Right ventricle myocardium inferior (tissue), 1 donor: ENCODE data around the gene HNRNPL. TPM values are rescaled to one million over a fixed set of nuclear protein-coding genes. Genes with fewer than 3 reads are reported as not detected.

Experiments
- ATAC-seq: fragments of 200-7000 bp; cut with Tn5 transposase; one replicate; pipeline ENCODE4 v1.9.1; 2020; ENCODE audit warnings: mild to moderate bottlenecking, moderate library complexity
- DNase-seq: peaks from one replicate; pipeline ENCODE4 v3.0.0; 2021; ENCODE audit errors: missing footprints
- intact Hi-C: fragments of 100-400 bp; cut with DNase I; formaldehyde crosslinking; loops from one replicate; pipeline ENCODE4 v1.11.0; 2022
- total RNA-seq: library from RNA; stranded (reverse); fragmentation: NEBNext Ultra II Directional; extraction: Animal tissue kit (Norgen Biotek cat#: 25700); gene quantifications from one replicate; pipeline ENCODE4 v1.2.1, GENCODE V29; 2021
- donor health status: DM: no; HTN: yes; CAD: no; lungs with severe emphysema.

Gene HNRNPL
- total RNA-seq, 1 donor from 2014 or later = 184 TPM

DNA sequence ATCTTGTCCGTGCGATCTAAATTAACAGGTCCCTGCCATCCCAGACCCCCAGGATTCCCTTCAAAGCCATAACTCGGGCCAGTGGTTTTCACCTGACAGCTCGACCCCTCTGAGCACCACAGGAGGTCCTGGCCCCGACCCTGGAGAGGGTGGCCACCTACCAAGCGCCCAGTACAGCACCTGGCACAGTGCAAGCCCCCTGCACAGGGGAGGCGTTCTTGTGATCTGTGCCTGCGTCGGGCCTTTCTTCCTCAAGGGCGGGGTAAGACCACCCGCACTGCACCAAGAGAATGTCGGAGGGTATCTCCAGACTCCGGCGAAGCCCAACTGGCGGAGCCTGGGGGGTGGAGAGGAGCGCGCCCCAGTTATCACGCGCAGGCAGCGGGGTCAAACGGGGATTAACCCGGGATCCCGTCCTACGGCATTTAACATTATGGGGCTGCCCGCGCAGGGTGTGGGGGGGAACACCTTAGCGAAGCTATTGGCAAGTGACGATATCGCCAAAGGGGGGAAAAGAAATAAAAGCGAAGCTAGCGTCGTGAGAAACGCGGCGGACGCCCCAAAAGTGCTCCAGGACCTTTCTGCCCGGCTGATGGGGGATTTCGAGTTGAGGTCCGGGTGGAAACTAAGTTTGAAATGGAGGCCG is 1.3 kb upstream of the HNRNPL start:
- no peak for ATAC-seq
- DNase-seq = no peak
- intact Hi-C loops = loop anchor here (1.0 to 10.0 kb wide), 3 partner anchors 20 to 1434 kb away; partner anchors contain the start of genes ACTN4, AKT2 and ECH1

DNA sequence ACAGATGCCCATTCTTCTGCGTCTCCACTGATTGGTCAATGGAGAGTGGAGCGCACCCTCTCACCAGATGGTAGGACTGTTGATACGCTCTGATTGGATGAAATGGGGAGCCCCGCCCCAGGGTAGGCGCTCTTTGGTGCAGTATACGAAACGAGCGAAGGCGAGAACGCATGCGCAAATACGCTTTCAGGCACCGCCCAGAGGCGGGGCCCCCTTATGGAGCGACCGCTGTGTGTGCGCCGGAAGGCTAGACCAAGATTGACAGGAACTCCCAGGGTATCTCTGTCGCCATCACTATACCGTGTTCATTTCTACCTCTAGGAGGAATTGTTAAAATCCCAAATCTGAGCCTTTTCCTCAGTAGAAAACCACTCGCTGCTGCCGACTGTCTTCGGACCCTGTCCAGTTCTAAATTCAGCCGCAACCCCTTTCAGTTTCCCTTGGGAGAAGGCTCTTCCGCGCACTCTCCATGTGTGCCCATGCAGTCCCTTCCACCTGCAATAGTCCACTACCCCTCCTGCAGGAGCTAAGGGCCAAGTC is 720 bp upstream of the HNRNPL start:
- intact Hi-C loops = loop anchor here (1.0 to 10.0 kb wide), 3 partner anchors 19 to 1434 kb away; partner anchors contain the start of genes ACTN4, AKT2 and ECH1
- peak; percentile 99 for DNase-seq
- ATAC-seq = peak; percentile 90

DNA sequence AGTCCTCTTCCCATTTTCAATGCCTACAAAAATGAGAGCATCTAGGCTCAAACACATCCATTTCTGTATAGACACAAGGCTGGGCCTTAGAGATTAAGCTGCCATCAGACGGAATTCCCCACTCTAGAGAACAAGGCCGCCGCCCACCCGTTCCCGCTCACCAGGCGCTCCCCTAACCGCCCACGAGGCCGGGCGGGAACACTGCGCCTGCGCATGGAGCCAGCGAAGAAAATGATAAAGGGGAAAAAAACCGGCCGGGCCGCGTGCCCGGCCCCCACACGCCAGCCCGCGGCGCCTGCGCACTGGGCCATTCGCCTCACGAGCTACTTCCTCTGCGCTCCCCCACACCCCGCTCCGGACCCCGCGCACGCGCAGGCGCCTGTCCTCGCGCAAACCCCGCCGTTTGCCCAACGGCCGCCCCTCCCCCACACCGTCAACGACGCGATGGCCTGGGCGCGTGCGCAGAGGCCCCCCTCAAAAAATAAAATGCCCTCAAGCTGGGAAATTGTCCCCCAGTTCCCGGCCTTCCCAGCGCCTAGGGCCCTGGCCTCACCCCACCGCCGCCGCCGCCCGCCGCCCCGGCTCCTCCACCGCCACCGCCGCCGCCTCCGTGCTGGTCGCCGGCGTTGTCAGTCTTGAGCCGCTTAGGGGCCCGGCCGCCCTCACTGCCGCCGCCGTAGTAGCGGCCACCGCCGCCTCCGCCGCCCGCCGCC is 483 bp downstream of the HNRNPL start:
- peak; percentile 59 for ATAC-seq
- DNase-seq = peak; percentile 98
- intact Hi-C loops = loop anchor here (1.0 kb wide), 1 partner anchor 50 kb away; the partner anchor contains the start of genes NFKBIB and SIRT2

DNA sequence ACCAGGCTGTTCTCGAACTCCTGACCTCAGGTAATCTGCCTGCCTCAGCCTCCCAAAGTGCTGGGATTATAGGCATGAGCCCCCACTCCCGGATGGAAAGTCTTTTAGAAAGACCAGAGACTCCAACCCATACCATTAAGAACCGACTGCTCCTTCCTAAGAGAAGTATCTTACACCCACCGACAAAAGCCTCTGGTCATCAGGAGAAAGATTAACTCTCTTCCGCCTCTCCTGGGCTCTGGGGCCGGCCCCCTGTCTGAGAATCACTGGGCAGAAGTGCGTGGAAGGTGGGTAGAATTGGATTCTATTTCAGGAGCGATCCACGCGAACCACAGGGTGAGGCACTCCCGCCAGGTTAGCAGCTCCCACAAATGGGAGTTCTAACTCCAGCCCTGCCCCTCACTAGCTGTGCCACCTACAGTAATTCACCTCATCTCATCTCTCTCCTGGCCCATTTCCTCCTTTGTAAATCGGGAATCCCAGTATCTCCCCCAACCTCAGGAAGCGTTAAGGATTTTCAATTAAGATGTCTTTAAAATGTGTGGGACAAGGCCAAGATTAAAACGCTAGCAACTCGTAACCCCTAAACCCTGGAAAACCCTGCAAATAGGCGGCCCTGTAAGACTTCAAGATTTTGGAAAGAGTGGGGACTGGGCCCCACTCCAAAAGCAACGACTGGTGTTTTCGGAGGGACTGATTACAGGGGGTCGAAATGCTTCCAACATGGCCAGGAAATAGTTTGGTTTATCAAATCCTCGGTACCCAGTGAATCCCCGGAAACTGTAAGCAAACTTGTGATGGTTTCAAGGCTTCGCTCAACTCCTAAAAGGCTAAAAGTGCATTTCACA is 1.3 kb downstream of the HNRNPL start:
- no peak for DNase-seq
- intact Hi-C loops = loop anchor here (1.0 kb wide), 1 partner anchor 51 kb away; the partner anchor contains the start of genes NFKBIB and SIRT2

DNA sequence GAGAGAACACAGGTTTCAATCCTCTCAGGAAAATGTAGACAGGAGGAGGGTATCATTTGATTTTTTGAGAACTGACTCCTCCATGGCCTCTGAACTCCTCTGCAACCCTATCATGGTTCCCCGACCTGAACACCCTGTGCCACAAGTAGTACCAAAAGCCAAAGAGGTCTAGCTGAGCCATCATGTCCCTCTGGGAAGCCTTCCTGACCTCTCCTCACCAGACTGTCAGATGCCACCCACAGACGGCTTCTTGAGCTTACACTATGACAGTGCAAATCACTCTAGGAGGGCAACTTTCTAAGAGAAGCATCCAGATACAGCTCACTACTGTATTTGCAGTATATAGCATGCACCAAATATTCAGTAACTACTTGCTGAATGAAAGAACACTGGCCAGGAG is 3.7 kb downstream of the HNRNPL start:
- ATAC-seq (no peak), DNase-seq (no peak)
- intact Hi-C loops = no loop called here

More for the DNA sequence above, 1.3 kb downstream of the HNRNPL start:
- no peak for ATAC-seq

DNA sequence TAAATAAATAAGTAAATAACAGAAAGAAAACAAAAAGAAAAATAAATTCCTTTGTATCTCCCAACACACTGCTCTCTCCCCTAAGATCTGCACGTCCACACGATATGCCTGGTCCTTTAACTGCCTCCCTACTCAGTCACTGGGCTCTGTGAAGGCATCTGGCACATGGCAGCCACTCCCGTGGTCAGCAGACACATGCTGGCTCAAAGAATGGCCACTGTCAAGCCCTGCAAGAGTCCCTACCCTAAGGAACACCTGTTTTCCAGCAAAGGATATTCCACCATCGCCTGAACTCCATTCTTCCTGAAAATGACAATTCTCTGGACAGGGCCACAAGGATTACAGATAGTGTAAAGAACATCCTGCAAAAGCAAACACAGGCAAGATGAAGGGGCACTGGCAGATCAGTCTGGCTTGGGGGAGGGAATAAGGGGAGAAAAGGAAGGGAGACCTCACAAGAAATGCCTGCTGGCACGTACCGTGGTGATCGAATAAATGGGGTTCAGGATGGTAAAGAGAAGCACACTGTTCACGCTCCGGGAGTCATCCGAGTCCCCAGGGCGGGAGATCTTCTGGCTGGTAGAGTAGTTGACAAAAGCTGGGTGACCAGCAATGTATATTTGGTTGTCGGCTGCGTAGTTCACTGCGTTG is 4.3 kb downstream of the HNRNPL start:
- DNase-seq (no peak), ATAC-seq (no peak)
- intact Hi-C loops = no loop called here

DNA sequence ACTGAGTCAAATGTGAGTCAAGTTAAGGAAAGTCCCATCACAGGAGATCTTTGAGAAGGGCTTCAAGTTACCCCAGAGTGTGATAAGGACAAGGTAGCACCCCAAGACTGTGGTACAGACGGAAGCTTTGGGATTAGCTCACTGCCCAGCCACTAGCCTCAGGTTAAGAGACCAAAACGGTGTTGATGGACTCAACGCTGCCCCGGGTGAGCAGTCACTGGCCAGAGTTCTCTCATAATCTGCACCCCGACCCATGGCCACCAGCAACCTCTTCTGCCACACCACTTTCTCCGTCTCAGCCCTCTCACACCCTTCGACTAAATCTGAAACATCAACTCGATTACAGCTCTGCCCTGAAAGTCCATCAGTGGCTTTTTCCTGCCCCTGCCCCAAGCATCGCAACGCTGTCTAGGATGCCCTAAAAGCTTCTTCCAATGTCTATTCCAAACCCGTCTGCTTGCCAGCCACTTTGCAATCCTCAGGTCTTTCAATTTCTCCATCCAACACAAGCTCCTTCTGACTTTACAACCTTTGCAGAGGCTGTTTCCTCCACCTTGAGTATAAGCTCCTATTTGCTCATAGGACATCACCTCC is 5.6 kb downstream of the HNRNPL start:
- ATAC-seq (no peak), DNase-seq (no peak)
- intact Hi-C loops = no loop called here

DNA sequence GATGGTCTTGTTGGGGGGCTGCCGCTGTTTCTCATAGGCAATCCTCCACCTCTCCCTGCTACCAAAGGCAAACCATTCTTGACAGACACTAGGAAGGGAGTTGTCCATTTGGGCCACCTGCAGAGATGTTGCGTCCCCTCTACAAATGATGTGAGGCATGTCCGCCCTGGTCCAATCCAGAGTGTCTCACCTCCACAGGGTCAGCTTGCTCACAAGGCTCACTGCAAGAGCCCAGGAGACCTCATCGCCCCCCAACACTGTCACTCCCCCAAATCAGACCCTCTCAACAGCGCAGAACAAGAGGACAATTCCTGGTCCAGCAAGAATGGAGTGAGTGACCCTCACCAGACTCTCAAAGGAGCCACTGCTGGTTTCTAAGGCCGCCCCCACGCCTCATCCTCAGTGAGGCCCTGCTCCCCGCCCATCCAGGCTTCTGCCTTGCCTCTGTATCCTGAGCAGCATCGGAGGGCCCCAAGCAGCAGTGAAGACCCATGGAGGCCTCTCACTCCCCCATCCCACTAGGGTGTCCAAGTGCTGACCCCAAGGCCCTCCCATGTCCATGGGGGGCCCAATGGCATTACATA is 6.5 kb downstream of the HNRNPL start:
- ATAC-seq = no peak
- intact Hi-C loops = no loop called here
- DNase-seq = no peak

DNA sequence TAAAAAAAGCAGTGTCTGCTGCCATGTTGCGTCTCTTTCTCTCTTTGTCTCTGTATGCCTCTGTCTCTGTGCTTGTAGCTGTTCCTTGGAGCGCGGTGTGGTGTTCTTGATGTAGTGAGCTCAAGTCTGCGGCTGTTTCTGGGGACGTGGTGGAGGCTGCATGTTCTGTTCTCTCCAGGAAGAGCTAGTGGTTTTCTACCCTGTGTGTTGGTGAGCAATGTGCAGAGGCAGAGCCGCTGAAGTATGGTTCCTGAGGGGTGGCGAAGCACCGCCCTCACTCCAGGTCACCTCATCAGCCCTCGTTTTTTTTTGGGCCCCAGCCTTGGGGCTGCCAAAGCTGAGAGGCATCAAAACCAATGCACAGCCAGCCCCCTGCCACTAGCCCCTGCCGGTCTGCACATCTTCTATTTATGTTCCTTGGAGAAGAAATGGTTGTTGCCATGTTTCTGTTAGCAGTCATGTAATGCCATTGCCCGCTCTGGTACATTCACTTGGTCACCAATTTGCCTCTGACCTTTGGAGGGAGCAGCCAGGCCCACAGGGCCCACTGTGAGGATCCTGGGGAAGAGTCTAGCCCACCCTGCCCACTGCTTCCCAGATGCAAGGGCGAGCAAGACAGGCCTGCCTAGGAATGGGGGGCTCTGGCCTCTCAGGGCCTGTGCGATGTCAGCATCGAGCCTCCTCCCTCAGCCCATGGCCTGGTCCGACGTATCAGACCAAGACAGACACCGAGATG is 7.2 kb downstream of the HNRNPL start:
- DNase-seq (no peak), ATAC-seq (no peak)
- intact Hi-C loops = no loop called here

DNA sequence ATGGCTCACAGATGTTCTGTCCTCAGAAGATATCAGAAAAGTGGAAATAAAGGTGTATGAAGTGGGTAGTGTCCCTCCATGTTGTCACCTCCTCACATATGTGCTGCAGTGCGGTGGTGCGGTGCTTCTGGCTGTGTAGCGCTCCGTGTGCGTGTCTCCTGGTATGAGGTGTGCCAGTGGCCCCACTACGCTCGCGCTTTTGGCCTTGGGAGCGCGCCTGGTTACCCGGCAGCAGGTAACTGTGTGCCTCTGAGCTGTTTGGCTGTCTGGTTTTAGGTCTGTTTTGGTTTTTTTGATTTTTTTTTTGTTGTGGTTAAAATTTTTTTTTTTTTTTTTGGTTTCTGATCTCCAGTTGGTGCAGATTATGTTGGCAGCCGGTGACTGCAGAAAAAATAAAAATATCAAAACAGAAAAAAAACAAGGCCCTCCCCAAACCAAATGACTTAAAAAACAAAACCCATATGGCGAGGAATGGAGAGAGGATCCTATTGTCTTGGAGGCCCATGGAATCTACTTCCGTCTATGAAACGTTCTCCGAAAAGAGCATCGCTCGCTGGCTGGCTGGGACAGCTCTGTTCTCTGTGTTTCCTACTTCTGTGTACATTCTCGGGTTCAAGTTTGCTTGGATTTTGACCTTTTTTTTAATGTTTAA is 7.9 kb downstream of the HNRNPL start:
- intact Hi-C loops = no loop called here
- DNase-seq = no peak
- no peak for ATAC-seq

DNA sequence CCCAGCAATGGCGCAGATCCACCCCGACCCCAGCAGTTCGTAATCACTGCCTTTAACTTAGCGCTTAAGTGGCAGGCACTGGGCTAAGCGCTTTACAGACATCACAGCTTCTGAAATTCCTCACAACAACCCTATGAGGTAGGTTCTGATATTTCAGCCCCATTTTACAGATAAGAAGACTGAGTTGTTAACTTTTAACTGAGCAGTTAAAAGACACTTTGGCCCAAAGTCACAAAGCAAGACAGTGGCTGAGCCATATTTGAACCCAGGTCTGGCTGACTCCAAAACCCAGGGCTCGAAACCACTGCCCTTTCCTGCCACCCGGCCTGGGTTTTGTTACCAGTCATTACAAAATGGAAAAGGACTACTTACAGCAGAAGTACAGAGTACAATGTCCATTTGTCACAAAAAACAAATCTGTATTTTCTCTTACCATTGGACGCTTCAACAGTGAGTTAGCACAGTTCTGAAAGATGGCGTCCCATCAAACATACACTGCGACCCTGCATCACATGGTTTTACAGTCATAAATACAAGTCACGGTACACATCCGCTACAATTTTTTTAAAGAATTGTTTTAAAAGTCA is 8.5 kb downstream of the HNRNPL start:
- no peak for ATAC-seq
- DNase-seq = no peak
- intact Hi-C loops = no loop called here

DNA sequence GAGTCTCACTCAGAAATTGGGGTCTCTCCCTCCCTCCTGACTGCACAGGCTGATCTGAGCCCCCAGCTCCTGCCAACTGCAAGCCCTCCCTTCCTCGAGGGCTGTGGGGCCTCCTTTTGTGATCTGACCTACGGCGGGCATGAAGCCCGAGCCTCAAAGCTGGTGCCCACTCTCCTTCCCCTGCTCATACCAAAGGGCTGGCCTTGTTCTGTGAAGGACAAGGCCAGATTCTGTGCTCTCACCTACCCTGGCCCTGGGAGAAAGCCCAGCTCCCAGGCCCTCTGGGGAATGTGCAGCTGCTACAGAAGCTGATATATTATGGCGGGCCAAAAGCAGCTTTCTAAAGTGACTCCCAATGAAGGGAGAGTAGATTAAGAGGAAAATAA is 9.2 kb downstream of the HNRNPL start:
- no peak for ATAC-seq
- no peak for DNase-seq
- intact Hi-C loops = no loop called here

DNA sequence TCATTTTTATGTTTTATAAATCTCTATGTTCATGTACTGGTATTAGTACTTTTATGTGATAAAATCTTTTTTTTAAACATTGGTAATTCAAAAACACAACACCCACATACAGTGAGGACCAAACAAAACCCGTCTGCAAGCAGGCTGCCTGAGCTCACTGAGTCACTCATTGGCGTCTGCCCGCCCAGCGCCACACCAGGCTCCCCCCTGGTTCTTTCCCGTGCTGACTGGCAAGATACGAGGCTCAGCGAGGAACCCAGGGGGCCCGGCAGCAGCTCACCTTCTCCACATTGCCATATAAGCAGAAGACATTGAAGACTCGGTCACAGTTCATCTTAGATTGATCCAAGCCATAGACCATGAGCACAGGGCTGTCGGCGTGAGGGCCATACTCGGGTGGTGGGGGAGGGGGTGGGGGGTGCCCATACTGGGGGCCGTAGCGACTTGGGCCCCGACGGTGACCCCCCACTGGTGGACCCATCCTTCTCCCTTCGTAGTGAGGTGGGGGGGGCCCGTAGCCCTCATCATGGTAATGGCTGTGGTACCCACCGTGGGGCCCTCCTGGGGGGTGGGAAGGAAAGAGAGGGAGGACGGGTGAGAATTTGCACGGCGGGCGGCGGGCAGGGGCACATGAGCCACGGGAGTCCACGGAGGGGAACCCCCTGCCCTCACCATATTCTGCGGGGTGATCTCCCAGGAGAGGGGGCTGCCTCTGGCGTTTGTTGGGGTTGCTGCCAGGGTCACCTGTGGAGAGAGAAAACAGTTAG is 9.8 kb downstream of the HNRNPL start:
- intact Hi-C loops = no loop called here
- ATAC-seq = no peak
- DNase-seq = no peak

DNA sequence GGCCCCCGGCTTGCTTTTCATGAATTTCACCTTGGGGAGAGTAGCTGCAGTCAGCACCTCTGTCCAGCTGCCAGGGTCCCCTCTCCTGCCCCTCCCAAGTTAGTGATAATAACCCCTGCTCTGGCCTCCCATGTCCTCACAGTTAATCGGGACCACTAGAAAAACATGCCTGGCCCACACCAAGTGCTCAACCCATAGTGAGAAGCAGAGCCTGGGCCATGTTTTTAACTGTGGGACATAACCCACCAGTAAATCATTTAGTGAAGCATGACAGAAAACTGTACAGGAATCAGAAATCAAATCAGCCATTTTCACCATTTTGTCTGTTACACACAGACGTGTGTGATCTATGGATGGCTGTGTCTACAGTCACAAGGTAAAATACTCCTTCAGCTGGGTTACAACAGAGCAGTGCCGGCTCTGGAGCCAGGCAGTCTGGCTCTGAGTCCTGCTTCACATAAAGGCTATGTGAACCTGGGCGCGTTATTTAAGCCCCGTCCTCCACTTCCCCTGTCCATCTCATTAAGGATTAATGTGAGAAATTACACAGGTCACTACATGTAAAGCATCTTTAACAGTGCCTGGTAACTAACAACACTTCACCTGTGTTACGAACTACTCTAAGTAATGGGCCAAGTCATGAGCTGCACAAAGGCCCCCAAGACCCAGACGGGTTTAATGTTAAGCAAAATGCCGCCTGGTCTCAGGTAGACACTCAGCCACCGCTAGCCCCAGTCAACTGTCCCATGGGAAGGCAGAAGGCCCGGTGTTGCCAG is 10.6 kb downstream of the HNRNPL start:
- intact Hi-C loops = no loop called here
- DNase-seq (no peak), ATAC-seq (no peak)
